ENCODE results near the gene SEC14L2.

SEC14L2 gene

DNA sequence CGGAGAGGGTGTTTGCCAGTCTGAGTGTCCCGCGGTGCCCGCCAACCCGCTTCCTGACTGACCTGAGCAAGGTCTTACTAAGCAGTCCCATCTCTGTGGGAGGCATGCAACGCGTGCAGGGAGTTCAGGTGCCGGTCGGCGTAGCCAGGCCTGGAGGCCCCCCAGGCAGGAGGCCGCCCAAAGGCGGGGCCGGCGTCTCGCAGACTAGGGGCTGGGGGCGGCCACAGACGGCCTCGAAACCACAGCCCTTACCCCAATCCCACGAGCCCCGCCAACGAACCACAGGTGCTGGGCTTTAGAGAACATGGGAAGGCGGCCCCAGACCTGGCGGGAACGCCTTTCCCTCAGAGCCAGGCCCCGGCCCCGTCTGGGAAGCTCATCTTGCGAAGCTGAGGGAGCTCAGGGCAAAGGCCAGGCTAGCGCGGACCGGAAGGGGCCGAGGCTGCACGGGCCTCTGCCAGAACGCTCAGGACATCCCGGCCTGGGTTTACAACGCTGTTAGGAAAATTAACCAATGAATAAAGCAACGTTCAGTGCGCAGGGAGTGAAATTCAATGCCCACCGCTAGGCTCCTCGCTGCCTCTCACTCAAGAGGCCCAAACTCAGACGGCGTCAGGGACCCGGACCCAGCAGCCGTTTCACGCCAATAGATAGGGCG is 26.6 kb downstream of the SEC14L2 start:
- H3K79me1 ChIP-seq (ENCODE audit: low read length): peaks cover 15% of the 10 kb centered on the region
- no peak overlapping the region for H3K23ac ChIP-seq (ENCODE audit: low read length)
- H3K36me3 ChIP-seq (ENCODE audit: control insufficient read depth in 1 of 2, insufficient read depth in 2 of 2, low read length in 2 of 2): peaks cover 3 to 4% of the 10 kb centered on the region in 2 experiments
- no peaks in the 10 kb centered on the region for H3K27me3 ChIP-seq (ENCODE audit: insufficient read depth, low read length)
- peaks cover 4% of the 10 kb centered on the region for H3K9me3 ChIP-seq (ENCODE audit: insufficient read depth, low read depth, low read length)
- WGBS (ENCODE audit: extremely low coverage, insufficient coverage, insufficient read length): no CpG with 5 or more reads among the region's 45 CpGs
- peak overlapping the region; percentile 53 for H2AFZ ChIP-seq (ENCODE audit: insufficient read depth, low read length, poor library complexity)
- peak overlapping the region; percentile 54 for H2BK120ac ChIP-seq (ENCODE audit: insufficient read depth, low read length, poor library complexity)
- H3K4me3 ChIP-seq (ENCODE audit: low read depth, low read length): peak overlapping the region; percentile 75
- H2AK5ac ChIP-seq (ENCODE audit: low read length): peak overlapping the region; percentile 59
- H4K91ac ChIP-seq (ENCODE audit: low read depth, low read length): peak overlapping the region; percentile 94
- peak overlapping the region; percentile 81 for H4K12ac ChIP-seq (ENCODE audit: low read depth, low read length)
- peak overlapping the region; percentile 89 for H3K27ac ChIP-seq (ENCODE audit: low read depth, low read length)
- peak overlapping the region; percentile 68 for H2BK5ac ChIP-seq (ENCODE audit: low read depth, low read length, poor library complexity)
- peaks cover 10 to 28% of the 10 kb centered on the region in 2 experiments for H3K4me1 ChIP-seq (ENCODE audit: control insufficient read depth in 1 of 2, insufficient read depth in 2 of 2, low read length in 2 of 2)
- peak overlapping the region; percentile 76 for H3K4me2 ChIP-seq (ENCODE audit: low read length)
- H2BK12ac ChIP-seq (ENCODE audit: low read length): peak overlapping the region; percentile 37
- peak overlapping the region; percentile 60 for H3K18ac ChIP-seq (ENCODE audit: low read length)
- H3K79me2 ChIP-seq (ENCODE audit: control insufficient read depth, insufficient read depth, low read length, poor library complexity): peaks cover 8% of the 10 kb centered on the region
- H3K9ac ChIP-seq (ENCODE audit: low read length): peak overlapping the region; percentile 73
- peak overlapping the region; percentile 53 for H3K4ac ChIP-seq (ENCODE audit: low read depth, low read length)
- H3K14ac ChIP-seq (ENCODE audit: low read length): peak overlapping the region; percentile 87
- DNase-seq: peak in 1 of 2 donors; percentile 49
- H4K8ac ChIP-seq (ENCODE audit: low read depth, low read length): peak overlapping the region; percentile 93

DNA sequence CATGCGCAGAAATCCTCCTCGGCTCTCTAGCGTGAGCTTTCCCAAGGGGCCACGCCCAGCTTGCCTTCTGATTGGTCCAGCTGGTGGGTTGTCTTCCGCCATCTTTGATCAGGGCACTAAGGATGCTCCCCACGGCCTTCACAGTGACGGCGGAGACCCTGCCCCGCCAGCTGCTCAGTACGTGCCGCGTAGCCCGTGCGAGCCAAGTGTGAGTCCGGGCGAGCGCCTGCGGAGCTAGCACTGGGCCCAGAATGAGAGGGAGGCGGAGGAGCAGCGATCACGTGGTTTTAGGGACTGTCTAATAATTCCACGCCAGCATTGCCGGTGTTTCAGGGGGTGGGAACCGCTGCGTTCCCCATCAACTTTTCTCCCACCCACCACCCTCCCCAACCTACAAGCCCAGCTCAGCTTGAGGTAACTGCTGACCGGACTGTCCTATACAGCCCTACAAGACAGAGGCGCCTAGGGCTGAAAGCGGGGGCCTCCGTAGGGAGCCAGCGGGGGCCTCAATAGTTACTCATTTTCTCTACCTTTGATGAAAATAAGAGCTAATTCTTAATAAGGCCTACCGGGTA is 27.2 kb downstream of the SEC14L2 start:
- Histone ChIP-seq H4K91ac (ENCODE audit: low read depth, low read length) (no peak overlapping the region), H3K9ac (ENCODE audit: low read length) (no peak overlapping the region), H4K8ac (ENCODE audit: low read depth, low read length) (peak overlapping the region; percentile 68), H2BK12ac (ENCODE audit: low read length) (no peak overlapping the region), H3K4me1 (ENCODE audit: control insufficient read depth in 1 of 2, insufficient read depth in 2 of 2, low read length in 2 of 2) (peaks cover 10 to 28% of the 10 kb centered on the region in 2 experiments), H3K36me3 (ENCODE audit: control insufficient read depth in 1 of 2, insufficient read depth in 2 of 2, low read length in 2 of 2) (peaks cover 7 to 8% of the 10 kb centered on the region in 2 experiments), H2BK5ac (ENCODE audit: low read depth, low read length, poor library complexity) (no peak overlapping the region), H3K4me2 (ENCODE audit: low read length) (peak overlapping the region; percentile 61), H3K79me2 (ENCODE audit: control insufficient read depth, insufficient read depth, low read length, poor library complexity) (peaks cover 8% of the 10 kb centered on the region), H2BK120ac (ENCODE audit: insufficient read depth, low read length, poor library complexity) (no peak overlapping the region), H3K23ac (ENCODE audit: low read length) (no peak overlapping the region), H3K18ac (ENCODE audit: low read length) (no peak overlapping the region), H3K9me3 (ENCODE audit: insufficient read depth, low read depth, low read length) (peaks cover 4% of the 10 kb centered on the region), H3K4ac (ENCODE audit: low read depth, low read length) (no peak overlapping the region), H3K14ac (ENCODE audit: low read length) (no peak overlapping the region), H4K12ac (ENCODE audit: low read depth, low read length) (no peak overlapping the region), H2AFZ (ENCODE audit: insufficient read depth, low read length, poor library complexity) (no peak overlapping the region), H2AK5ac (ENCODE audit: low read length) (no peak overlapping the region), H3K79me1 (ENCODE audit: low read length) (peaks cover 15% of the 10 kb centered on the region), H3K27ac (ENCODE audit: low read depth, low read length) (peak overlapping the region; percentile 57), H3K27me3 (ENCODE audit: insufficient read depth, low read length) (no peaks in the 10 kb centered on the region), H3K4me3 (ENCODE audit: low read depth, low read length) (peak overlapping the region; percentile 48)
- DNase-seq: peak; percentile 100
- WGBS (ENCODE audit: extremely low coverage, insufficient coverage, insufficient read length): no CpG with 5 or more reads among the region's 31 CpGs

DNA sequence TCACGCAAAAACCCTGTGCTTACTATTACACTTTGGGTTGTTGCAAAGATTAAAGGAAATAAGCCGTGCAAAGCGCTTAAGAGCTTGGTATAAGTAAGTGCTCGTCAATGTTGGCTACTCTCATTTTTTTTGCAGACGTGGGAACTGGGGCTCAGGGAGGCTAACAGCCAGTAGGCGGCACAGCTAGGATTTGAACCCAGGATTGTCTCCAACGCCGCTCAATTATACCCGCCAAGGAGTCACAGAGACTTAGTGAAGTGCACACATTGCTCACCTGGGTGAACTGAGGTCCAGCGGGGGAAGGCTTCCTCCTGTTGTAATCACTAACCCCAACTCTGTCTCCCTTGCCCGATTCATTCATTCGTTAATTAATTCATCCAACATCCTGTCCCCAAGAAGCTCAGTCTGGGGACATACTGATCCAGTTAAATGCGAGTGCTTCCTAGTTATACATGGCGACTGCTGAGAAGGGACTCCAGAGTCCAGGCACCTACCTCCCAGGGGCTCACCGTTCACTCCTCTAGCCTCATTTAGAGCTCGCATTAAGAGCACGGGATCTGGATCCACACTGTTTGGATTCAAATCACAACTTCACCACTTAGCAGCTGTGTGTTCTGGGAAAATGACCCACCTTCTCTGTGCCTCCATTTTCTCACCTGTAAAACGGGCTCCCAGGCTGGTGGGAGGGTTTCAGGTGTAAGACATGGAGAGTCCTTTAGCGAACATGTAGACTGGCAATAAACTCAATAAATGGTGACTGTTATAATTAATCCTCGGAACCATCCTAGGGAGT is 27.9 kb downstream of the SEC14L2 start:
- no peak for DNase-seq
- Histone ChIP-seq H4K8ac (ENCODE audit: low read depth, low read length) (peak overlapping the region; percentile 68), H2BK5ac (ENCODE audit: low read depth, low read length, poor library complexity) (no peak overlapping the region), H3K18ac (ENCODE audit: low read length) (peak overlapping the region; percentile 2), H3K4me3 (ENCODE audit: low read depth, low read length) (no peak overlapping the region), H3K79me2 (ENCODE audit: control insufficient read depth, insufficient read depth, low read length, poor library complexity) (peaks cover 8% of the 10 kb centered on the region), H4K91ac (ENCODE audit: low read depth, low read length) (peak overlapping the region; percentile 34), H2BK12ac (ENCODE audit: low read length) (peak overlapping the region; percentile 44), H2BK120ac (ENCODE audit: insufficient read depth, low read length, poor library complexity) (peak overlapping the region; percentile 13), H3K27me3 (ENCODE audit: insufficient read depth, low read length) (no peaks in the 10 kb centered on the region), H3K27ac (ENCODE audit: low read depth, low read length) (peak overlapping the region; percentile 57), H3K79me1 (ENCODE audit: low read length) (peaks cover 15% of the 10 kb centered on the region), H3K9ac (ENCODE audit: low read length) (no peak overlapping the region), H3K23ac (ENCODE audit: low read length) (no peak overlapping the region), H3K36me3 (ENCODE audit: control insufficient read depth in 1 of 2, insufficient read depth in 2 of 2, low read length in 2 of 2) (peaks cover 7 to 8% of the 10 kb centered on the region in 2 experiments), H3K4ac (ENCODE audit: low read depth, low read length) (no peak overlapping the region), H4K12ac (ENCODE audit: low read depth, low read length) (no peak overlapping the region), H2AFZ (ENCODE audit: insufficient read depth, low read length, poor library complexity) (peak overlapping the region; percentile 43), H2AK5ac (ENCODE audit: low read length) (peak overlapping the region; percentile 15), H3K9me3 (ENCODE audit: insufficient read depth, low read depth, low read length) (peaks cover 4% of the 10 kb centered on the region), H3K14ac (ENCODE audit: low read length) (peak overlapping the region; percentile 15), H3K4me1 (ENCODE audit: control insufficient read depth in 1 of 2, insufficient read depth in 2 of 2, low read length in 2 of 2) (peaks cover 10 to 28% of the 10 kb centered on the region in 2 experiments), H3K4me2 (ENCODE audit: low read length) (peak overlapping the region; percentile 61)
- WGBS (ENCODE audit: extremely low coverage, insufficient coverage, insufficient read length): no CpG with 5 or more reads among the region's 20 CpGs

DNA sequence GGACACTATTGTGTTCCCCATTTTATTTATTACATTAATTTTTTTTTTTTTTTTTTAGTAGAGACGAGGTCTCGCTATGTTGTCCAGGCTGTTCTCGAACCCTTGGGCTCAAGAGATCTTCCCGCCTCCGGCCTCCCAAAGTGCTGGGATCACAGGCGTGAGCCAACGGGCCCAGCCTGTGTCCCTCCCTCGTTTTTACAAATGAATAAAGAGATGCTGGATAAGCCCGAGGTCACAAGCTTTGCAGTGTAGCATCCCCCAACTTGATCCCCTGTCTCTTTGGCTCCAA is 28.5 kb downstream of the SEC14L2 start:
- H3K14ac ChIP-seq (ENCODE audit: low read length): no peak overlapping the region
- peaks cover 15% of the 10 kb centered on the region for H3K79me1 ChIP-seq (ENCODE audit: low read length)
- H3K18ac ChIP-seq (ENCODE audit: low read length): no peak overlapping the region
- no peak overlapping the region for H2AK5ac ChIP-seq (ENCODE audit: low read length)
- no peaks in the 10 kb centered on the region for H3K27me3 ChIP-seq (ENCODE audit: insufficient read depth, low read length)
- H4K91ac ChIP-seq (ENCODE audit: low read depth, low read length): no peak overlapping the region
- peaks cover 4% of the 10 kb centered on the region for H3K9me3 ChIP-seq (ENCODE audit: insufficient read depth, low read depth, low read length)
- no peak overlapping the region for H3K23ac ChIP-seq (ENCODE audit: low read length)
- H3K9ac ChIP-seq (ENCODE audit: low read length): peak overlapping the region; percentile 47
- H3K4me1 ChIP-seq (ENCODE audit: control insufficient read depth in 1 of 2, insufficient read depth in 2 of 2, low read length in 2 of 2): peaks cover 10 to 26% of the 10 kb centered on the region in 2 experiments
- no peak overlapping the region for H4K12ac ChIP-seq (ENCODE audit: low read depth, low read length)
- H3K4me2 ChIP-seq (ENCODE audit: low read length): peak overlapping the region; percentile 59
- no peak overlapping the region for H3K4ac ChIP-seq (ENCODE audit: low read depth, low read length)
- no peak for DNase-seq
- H3K27ac ChIP-seq (ENCODE audit: low read depth, low read length): no peak overlapping the region
- peak overlapping the region; percentile 63 for H4K8ac ChIP-seq (ENCODE audit: low read depth, low read length)
- WGBS (ENCODE audit: extremely low coverage, insufficient coverage, insufficient read length): no CpG with 5 or more reads among the region's 9 CpGs
- H2BK12ac ChIP-seq (ENCODE audit: low read length): peak overlapping the region; percentile 27
- no peak overlapping the region for H2BK5ac ChIP-seq (ENCODE audit: low read depth, low read length, poor library complexity)
- peaks cover 7 to 8% of the 10 kb centered on the region in 2 experiments for H3K36me3 ChIP-seq (ENCODE audit: control insufficient read depth in 1 of 2, insufficient read depth in 2 of 2, low read length in 2 of 2)
- no peak overlapping the region for H2BK120ac ChIP-seq (ENCODE audit: insufficient read depth, low read length, poor library complexity)
- H3K4me3 ChIP-seq (ENCODE audit: low read depth, low read length): peak overlapping the region; percentile 89
- peaks cover 8% of the 10 kb centered on the region for H3K79me2 ChIP-seq (ENCODE audit: control insufficient read depth, insufficient read depth, low read length, poor library complexity)
- H2AFZ ChIP-seq (ENCODE audit: insufficient read depth, low read length, poor library complexity): peak overlapping the region; percentile 88

Data from trophoblast cell (in vitro differentiated cells and primary cell).